A549 (cell line): ENCODE results near the gene HSPBP1. TPM values are rescaled to one million over a fixed set of nuclear protein-coding genes. Genes with fewer than 3 reads are reported as not detected.

Source experiments
- ATAC-seq, 2 experiments: fragments of 200-7000 bp in 1 of 2; fragments of >200 bp in 1 of 2; cut with Nextera tagmentation in 1 of 2; cut with Tn5 transposase in 1 of 2; 3 replicates each; pipeline versions ENCODE4 v1.8.0 to v1.9.1; 2018 to 2020; ENCODE audit warnings: mild to moderate bottlenecking in 1 of 2, moderate library complexity in 1 of 2
- CTCF ChIA-PET: fragments of 300-600 bp; sonication (Branson Sonifier 250); formaldehyde crosslinking; extraction: SDS; loops from one replicate; lab custom pipeline; 2021; ENCODE audit warnings: antibody characterized with exemption, inconsistent platforms; lab: Yijun Ruan, JAX
- POLR2A ChIA-PET: fragments of 350-600 bp; formaldehyde crosslinking; extraction: SDS; loops from one replicate; lab custom pipeline; 2021; ENCODE audit warnings: antibody characterized with exemption, inconsistent platforms; lab: Yijun Ruan, JAX
- DNase-seq, 2 experiments: peaks; one replicate each; pipeline versions ENCODE4 v3.0.0 to v3.0.0-alpha.2; 2011 to 2016; ENCODE audit warnings: low read depth in 1 of 2, low spot score in 1 of 2
- FAIRE-seq: peaks from 2 replicates; lab custom pipeline; 2011; peaks lifted over from hg19 to GRCh38; lab: Jason Lieb, UNC
- H3K27ac ChIP-seq, 2 experiments: fragments of >200 bp; sonication (Bioruptor Twin); formaldehyde crosslinking; 3 replicates each; pipeline ENCODE4 v1.5.1; 2016 to 2017
- H3K4me1 ChIP-seq: fragments of >200 bp; sonication (Bioruptor Twin); formaldehyde crosslinking; 3 replicates; pipeline ENCODE4 v1.6.1; 2016
- H3K4me2 ChIP-seq: fragments of >200 bp; sonication (Bioruptor Twin); formaldehyde crosslinking; 3 replicates; pipeline ENCODE4 v1.6.1; 2016
- H3K4me3 ChIP-seq: fragments of >200 bp; sonication (Bioruptor Twin); formaldehyde crosslinking; 3 replicates; pipeline ENCODE4 v1.5.1; 2016
- H3K9me3 ChIP-seq: fragments of >200 bp; sonication (Bioruptor Twin); formaldehyde crosslinking; 3 replicates; pipeline ENCODE4 v1.6.1; 2016
- BCL3 ChIP-seq: fragments of >200 bp; sonication (Bioruptor Twin); formaldehyde crosslinking; IDR thresholded peaks from 3 replicates; pipeline ENCODE4 v1.6.1; 2016
- BHLHE40 ChIP-seq: IDR thresholded peaks from 2 replicates; pipeline ENCODE4 v1.6.1; 2012; ENCODE audit warnings: low read depth, low read length, inconsistent platforms
- CHD2 ChIP-seq: fragments of 150-350 bp; IDR thresholded peaks from 2 replicates; pipeline ENCODE4 v1.6.1; 2014; ENCODE audit warnings: low read length; ENCODE audit not compliant: partially characterized antibody
- EHMT2 ChIP-seq: fragments of 200-600 bp; sonication (generic); IDR thresholded peaks from 2 replicates; pipeline ENCODE4 v1.6.1; 2016; ENCODE audit warnings: antibody characterized with exemption, low read depth, mild to moderate bottlenecking, moderate library complexity
- ESRRA ChIP-seq: fragments of 150-350 bp; IDR thresholded peaks from 2 replicates; pipeline ENCODE4 v1.6.1; 2014; ENCODE audit warnings: mild to moderate bottlenecking, low read length, borderline replicate concordance
- FOSB ChIP-seq: fragments of 250-450 bp; sonication (Bioruptor Pico); IDR thresholded peaks from 2 replicates; pipeline ENCODE4 v1.5.0; 2020; ENCODE audit warnings: mild to moderate bottlenecking, moderate library complexity
- FOSL2 ChIP-seq, 2 experiments: fragments of 450-650 bp in 1 of 2; fragments of >200 bp in 1 of 2; sonication (Bioruptor Twin) in 1 of 2; formaldehyde crosslinking; IDR thresholded peaks; 2 replicates each; pipeline versions ENCODE4 v1.5.0 to v1.6.1; 2016 to 2020; ENCODE audit warnings: mild to moderate bottlenecking in 1 of 2, moderate library complexity in 1 of 2
- GATA3 ChIP-seq: IDR thresholded peaks from 2 replicates; pipeline ENCODE4 v1.6.1; 2012; ENCODE audit warnings: borderline replicate concordance
- HES2 ChIP-seq: fragments of >200 bp; sonication (Bioruptor Twin); formaldehyde crosslinking; IDR thresholded peaks from 2 replicates; pipeline ENCODE4 v1.6.1; 2016
- HEYL ChIP-seq: fragments of 250-450 bp; sonication (Bioruptor Pico); IDR thresholded peaks from 2 replicates; pipeline ENCODE4 v1.8.0; 2021; ENCODE audit warnings: mild to moderate bottlenecking, moderate library complexity
- HMGXB4 ChIP-seq: fragments of 250-450 bp; sonication (Bioruptor Pico); IDR thresholded peaks from 2 replicates; pipeline ENCODE4 v1.5.0; 2021; ENCODE audit warnings: mild to moderate bottlenecking, moderate library complexity, borderline replicate concordance
- HOXB13 ChIP-seq: fragments of 250-450 bp; sonication (Bioruptor Pico); IDR thresholded peaks from 2 replicates; pipeline ENCODE4 v1.5.0; 2020; ENCODE audit warnings: low read depth, mild to moderate bottlenecking, moderate library complexity
- JUNB ChIP-seq: fragments of >200 bp; sonication (Bioruptor Twin); formaldehyde crosslinking; IDR thresholded peaks from 2 replicates; pipeline ENCODE4 v1.6.1; 2016
- KDM5A ChIP-seq: fragments of 200-600 bp; sonication (generic); IDR thresholded peaks from 2 replicates; pipeline ENCODE4 v1.6.1; 2016; ENCODE audit warnings: antibody characterized with exemption, mild to moderate bottlenecking
- MAZ ChIP-seq: fragments of 150-350 bp; IDR thresholded peaks from 2 replicates; pipeline ENCODE4 v1.6.1; 2014; ENCODE audit warnings: antibody characterized with exemption, low read depth, low read length, borderline replicate concordance
- NPAS2 ChIP-seq: fragments of 250-450 bp; sonication (Bioruptor Pico); IDR thresholded peaks from 2 replicates; pipeline ENCODE4 v1.8.0; 2022; ENCODE audit warnings: mild to moderate bottlenecking, moderate library complexity, borderline replicate concordance
- POLR2AphosphoS2 ChIP-seq: conservative IDR thresholded peaks from 2 replicates; pipeline ENCODE4 v1.6.1; 2012; ENCODE audit warnings: low read length, improper control_type of control experiment, inconsistent platforms
- RARB ChIP-seq: fragments of 250-450 bp; sonication (Bioruptor Pico); IDR thresholded peaks from 2 replicates; pipeline ENCODE4 v1.8.0; 2021; ENCODE audit warnings: mild to moderate bottlenecking, moderate library complexity
- SMC3 ChIP-seq: fragments of >200 bp; sonication (Bioruptor Twin); formaldehyde crosslinking; IDR thresholded peaks from 3 replicates; pipeline ENCODE4 v1.6.1; 2018; ENCODE audit warnings: inconsistent platforms
- WGBS: methylation state at CpG from one replicate; pipeline ENCODE4 v1.1.6; 2017; ENCODE audit errors: missing lambda C conversion rate; 5-methylcytosine and 5-hydroxymethylcytosine counted together
- polyA plus RNA-seq, 4 experiments: library from polyadenylated mRNA; depleted of rRNA in 3 of 4; stranded (reverse); fragments of >200 nt; fragmentation: RNase III in 1 of 4; extraction: RNeasy Plus Mini Kit Qiagen cat#74134 plus additional on column Dnase treatment in 1 of 4; gene quantifications; 2 replicates in 3 of 4; 3 replicates in 1 of 4; pipeline ENCODE4 v1.2.3, GENCODE V29; 2011 to 2017
- TF ChIP-seq, protein P1 (sequence below): IDR thresholded peaks from 2 replicates; pipeline ENCODE4 v1.6.1; 2012; ENCODE audit warnings: low read depth, borderline replicate concordance
- TF ChIP-seq, protein P2 (sequence below): fragments of 450-650 bp; IDR thresholded peaks from 2 replicates; pipeline ENCODE4 v1.6.1; 2014; ENCODE audit warnings: antibody characterized with exemption

The HSPBP1 gene
- polyA plus RNA-seq, 2 of the 4 experiments (the other 2 are of a cell fraction): 52.1 to 121 TPM

DNA sequence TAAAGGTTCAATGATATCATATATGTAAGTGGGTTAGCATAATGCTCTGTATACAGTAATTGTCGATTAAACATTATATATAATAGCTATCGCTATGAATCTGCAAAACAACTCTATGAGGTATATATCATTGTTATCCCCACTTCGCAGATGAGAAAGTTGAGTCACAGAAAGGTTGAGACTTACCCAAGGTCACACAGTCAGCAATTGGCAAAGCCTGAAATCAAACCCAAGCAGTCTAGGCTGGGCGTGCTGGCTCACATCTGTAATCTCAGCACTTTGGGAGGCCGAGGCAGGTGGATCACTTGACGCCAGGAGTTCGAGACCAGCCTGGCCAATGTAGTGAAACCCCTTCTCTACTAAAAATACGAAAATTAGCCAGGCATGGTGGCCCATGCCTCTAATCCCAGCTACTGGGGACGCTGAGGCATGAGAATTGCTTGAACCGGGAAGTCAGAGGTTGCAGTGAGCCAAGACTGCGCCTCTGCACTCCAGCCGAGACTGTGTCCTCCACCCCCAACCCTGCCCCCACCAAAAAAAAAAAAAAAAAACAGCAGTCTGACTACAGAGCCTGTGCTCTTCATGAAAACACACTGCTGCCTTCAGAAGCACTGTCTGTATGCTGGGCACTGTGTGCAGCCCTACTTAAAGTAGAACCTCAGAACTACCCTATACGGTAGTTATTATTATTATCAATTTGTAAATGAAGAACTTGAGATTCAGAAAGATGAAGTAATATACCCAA lies 1.3 kb downstream of the HSPBP1 start:
- peak overlapping the region; percentile 75 for H3K4me3 ChIP-seq
- CTCF ChIA-PET: interaction anchor here (0.6 to 7.9 kb wide), 13 partner anchors 10 to 140 kb away, joined by 3 to 44 read pairs (median 4); partner anchors contain the start of genes KMT5C, PPP6R1 and TMEM238
- H3K27ac ChIP-seq: peak overlapping the region in 1 of 2 experiments; percentile 92; a peak in 1 of 6 replicates
- H3K4me1 ChIP-seq: peaks cover 25% of the 10 kb centered on the region
- ATAC-seq: no peak
- TF ChIP-seq GATA3 (no peak), ESRRA (no peak; the same call in 1 of the 2 replicates), RARB (CRISPR knock-in tag) (no peak), KDM5A (no peak), HEYL (CRISPR knock-in tag) (no peak), HMGXB4 (no peak), JUNB (no peak), BCL3 (no peak), BHLHE40 (no peak), NPAS2 (CRISPR knock-in tag) (no peak), SMC3 (no peak), HOXB13 (no peak), CHD2 (no peak), HES2 (no peak), FOSB (CRISPR knock-in tag) (no peak), EHMT2 (no peak), FOSL2 (IDR thresholded peaks at IDR 0.05) (no peak), FOSL2 (CRISPR knock-in tag; IDR thresholded peaks at IDR 0.05) (no peak), MAZ (no peak)
- TF ChIP-seq, protein P1, sequence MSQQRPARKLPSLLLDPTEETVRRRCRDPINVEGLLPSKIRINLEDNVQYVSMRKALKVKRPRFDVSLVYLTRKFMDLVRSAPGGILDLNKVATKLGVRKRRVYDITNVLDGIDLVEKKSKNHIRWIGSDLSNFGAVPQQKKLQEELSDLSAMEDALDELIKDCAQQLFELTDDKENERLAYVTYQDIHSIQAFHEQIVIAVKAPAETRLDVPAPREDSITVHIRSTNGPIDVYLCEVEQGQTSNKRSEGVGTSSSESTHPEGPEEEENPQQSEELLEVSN: no peak
- TF ChIP-seq, protein P2, sequence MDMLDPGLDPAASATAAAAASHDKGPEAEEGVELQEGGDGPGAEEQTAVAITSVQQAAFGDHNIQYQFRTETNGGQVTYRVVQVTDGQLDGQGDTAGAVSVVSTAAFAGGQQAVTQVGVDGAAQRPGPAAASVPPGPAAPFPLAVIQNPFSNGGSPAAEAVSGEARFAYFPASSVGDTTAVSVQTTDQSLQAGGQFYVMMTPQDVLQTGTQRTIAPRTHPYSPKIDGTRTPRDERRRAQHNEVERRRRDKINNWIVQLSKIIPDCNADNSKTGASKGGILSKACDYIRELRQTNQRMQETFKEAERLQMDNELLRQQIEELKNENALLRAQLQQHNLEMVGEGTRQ: no peak
- TF ChIP-seq, all 56 proteins: peak for 0
- no peaks in the 10 kb centered on the region for H3K9me3 ChIP-seq
- DNase-seq (no peak), FAIRE-seq (no peak)
- peak overlapping the region; percentile 88 for H3K4me2 ChIP-seq
- POLR2A ChIA-PET: interaction anchor here (1.9 kb wide), 1 partner anchor 129 kb away, joined by 19 read pairs; the partner anchor contains the start of gene UBE2S
- WGBS: 88% methylated on average over 13 of the region's 13 CpGs

GRCh38 chr19:55277494-55277893 lies 2.4 kb downstream of the HSPBP1 start:
- ATAC-seq (no peak), DNase-seq (no peak), FAIRE-seq (no peak)
- H3K4me1 ChIP-seq: peaks cover 21% of the 10 kb centered on the region
- H3K4me2 ChIP-seq: no peak overlapping the region
- ChIA-PET CTCF (interaction anchor here (1.1 to 7.9 kb wide), 12 partner anchors 9 to 136 kb away, joined by 3 to 44 read pairs (median 4); partner anchors contain the start of genes KMT5C, PPP6R1 and TMEM238), POLR2A (no interaction called here)
- WGBS: 93% methylated on average over 17 of the region's 17 CpGs
- H3K9me3 ChIP-seq: no peaks in the 10 kb centered on the region
- H3K4me3 ChIP-seq: no peak overlapping the region
- no peak overlapping the region for H3K27ac ChIP-seq
- no peak for TF ChIP-seq POLR2AphosphoS2
